Stimulated activated CD4-positive, alpha-beta T cell treated with anti-CD3 and anti-CD28 coated beads, TNF-alpha, amount 100 ng/mL, for 24 hours (primary cell): ENCODE measurements around the gene BCAS3.
A peak's percentile ranks its signal among the peaks of the same experiment; 100 is the strongest.

Experiments
- DNase-seq, 3 experiments: peaks; one replicate each; pipeline ENCODE4 v3.0.0-alpha.2; 2020; ENCODE audit warnings: low read depth in 3 of 3

The BCAS3 gene

GRCh38 chr17:61409301-61410112 is 731.9 kb downstream of the BCAS3 start:
- no peak for DNase-seq

- peak; percentile 42 to 65 (median 44) for DNase-seq
Measured at GRCh38 chr17:61410141-61411010, 732.7 kb downstream of the BCAS3 start.

DNA sequence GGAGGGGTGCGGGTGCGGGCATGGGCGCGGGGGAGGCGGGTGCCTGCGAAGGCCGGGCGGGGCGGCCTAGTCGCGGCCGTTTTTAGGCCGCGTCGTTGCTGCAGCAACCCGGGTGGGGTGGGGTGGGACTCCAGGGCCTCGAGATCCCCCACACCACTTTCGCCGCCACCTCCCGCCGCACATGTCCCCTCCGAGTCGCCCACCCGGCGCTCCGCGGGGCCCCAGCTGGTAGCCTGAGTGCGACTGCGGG is 733.3 kb downstream of the BCAS3 start:
- no peak for DNase-seq

DNA sequence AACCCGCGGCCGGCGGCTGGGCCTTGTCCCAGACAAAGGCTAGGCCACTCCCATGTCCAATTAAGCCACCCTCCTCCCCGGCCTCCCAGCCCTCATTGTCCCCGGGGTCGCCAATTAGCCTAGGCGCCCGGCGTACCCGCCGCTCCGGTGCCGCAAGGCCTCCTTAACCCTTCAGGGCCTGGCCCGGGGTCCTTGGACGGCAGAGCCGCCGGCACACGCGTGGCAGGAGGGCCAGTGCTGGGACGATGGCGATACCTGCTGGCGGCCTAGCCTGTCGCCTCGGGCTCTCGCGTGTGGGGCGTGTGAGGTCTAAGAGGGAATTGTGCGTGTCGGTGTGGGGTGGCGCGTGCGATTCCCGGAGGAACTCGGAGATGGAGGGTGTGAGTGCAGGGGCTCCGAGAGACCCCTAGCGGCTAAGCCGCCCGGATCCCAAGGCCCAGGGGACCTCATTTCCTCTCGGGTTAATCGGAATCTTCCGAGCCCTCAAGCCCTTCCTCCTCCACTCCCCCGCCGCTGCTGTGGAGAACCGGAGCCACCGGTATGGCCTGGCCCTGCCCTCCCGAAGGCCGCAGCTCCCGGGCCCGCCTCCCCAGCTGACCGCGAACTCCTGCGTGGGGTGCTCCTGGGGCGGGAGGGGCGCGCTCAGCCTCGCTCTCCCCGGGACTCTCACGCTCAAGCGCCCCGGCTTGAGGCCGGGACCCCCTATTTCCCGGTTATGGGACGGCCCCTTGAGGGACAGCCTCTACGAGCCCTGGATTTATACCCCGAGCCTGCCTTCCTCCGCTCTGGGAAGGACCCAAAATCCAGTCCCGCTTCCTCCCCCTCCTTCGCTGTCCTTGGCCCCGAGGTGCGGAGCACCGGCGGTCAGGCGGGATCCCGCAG is 733.9 kb downstream of the BCAS3 start:
- no peak for DNase-seq

GRCh38 chr17:61412143-61412859 is 734.6 kb downstream of the BCAS3 start:
- DNase-seq = peak; percentile 60 to 65 (median 60)

- no peak for DNase-seq
Measured at GRCh38 chr17:61412860-61413660, 735.4 kb downstream of the BCAS3 start.

DNA sequence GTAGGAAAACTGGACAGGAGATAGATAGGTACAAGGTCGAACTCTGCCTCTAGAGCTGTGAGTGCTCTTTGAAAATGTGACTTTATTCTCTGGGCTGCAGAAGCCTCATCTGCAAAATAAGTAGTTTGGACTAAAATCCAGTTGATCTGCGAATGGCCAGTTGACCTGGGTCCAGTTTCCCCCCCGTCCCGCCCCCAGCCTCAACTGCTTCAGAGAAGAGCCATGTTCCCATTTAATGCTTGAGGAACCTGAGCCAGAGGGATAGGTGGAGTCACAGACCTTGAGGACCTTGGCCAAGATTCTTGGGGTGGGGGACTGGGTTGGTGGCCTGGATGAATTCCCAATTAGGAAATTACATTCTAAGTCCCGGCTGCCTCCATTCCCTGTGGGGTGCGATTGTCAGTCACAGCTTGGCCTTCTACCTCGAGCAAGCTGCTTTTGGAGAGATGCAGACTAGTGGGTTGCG is 736.0 kb downstream of the BCAS3 start:
- DNase-seq = no peak

- DNase-seq = no peak
Measured at GRCh38 chr17:61414141-61414935, 736.7 kb downstream of the BCAS3 start.

- no peak for DNase-seq
Measured at GRCh38 chr17:61414936-61415251, 737.2 kb downstream of the BCAS3 start.

GRCh38 chr17:61415374-61416210 is 737.9 kb downstream of the BCAS3 start:
- no peak for DNase-seq

DNA sequence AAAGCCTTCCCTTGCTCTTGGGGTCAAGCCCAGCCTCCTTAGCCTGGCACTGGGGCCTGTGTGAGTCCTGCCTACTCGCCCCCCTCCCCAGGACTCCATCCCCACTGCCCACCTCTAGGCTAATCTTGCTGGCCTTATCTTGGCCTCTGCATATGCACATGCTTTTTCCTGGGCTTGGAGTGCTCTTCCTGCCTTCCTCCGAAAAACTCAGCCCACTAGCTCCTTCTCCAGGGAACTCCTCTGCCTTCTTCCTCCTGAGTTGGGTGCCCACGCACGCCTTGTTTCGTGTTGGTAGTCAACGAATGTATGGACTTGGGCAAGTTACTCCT is 738.5 kb downstream of the BCAS3 start:
- DNase-seq = no peak

DNA sequence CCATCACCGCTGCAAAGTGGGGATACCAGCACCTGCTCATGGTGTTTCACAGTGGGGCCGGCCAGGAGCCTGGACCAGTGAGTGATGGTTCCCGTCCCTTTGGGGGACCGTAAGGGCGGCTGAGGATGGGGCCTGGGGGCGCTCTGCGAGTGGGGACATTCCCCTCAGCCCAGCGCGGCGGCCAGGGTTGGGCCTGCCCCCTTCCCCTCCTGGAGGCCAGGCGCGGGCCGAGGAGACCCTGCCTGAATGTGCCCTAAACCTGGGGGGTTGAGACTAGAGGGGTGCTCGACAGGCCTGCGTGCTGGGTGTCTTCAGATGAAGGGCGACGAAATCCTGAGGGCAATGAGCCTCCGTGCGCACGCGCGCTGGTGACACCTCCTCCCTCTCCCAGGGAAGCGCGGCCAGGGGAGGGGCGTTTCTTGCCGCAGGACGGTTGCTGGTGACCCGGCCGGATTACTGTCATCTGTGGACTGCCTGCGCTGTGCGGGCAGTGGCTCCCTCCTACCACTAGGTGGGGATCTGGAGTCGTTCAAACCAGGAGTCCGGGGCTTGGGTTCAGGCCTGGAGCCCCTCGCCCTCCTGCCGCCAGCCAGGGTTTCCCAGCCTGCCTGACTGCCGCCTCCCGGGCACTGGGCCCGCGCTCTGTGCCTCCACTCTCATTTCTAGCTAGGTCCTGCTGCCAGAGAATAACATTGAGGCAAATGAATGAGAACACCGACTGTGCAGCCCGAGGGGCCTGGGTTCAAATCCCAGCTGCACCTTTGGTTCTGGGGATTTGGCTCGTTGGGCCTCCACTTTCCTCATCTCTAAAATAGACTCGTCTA is 739.1 kb downstream of the BCAS3 start:
- peak in 2 of 3 experiments; percentile 37 to 62 for DNase-seq

DNA sequence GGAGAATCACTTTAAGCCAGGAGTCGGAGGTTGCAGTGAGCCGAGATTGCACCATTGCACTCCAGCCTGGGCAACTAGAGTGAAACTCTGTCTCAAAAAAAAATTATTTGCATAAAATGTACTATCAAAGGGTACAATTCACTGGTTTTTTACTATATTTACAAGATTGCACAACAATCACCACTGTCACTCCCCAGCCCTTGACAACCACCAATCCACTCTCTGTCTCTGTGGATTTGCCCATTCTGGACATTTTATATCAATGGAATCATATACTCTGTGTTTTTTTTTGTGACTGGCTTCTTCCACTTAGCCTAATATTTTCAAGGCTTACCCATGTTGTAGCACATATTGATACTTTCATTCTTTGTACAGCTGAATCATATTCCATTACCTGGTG is 740.8 kb downstream of the BCAS3 start:
- no peak for DNase-seq

- DNase-seq = no peak
Measured at GRCh38 chr17:61419496-61420046, 741.9 kb downstream of the BCAS3 start.

DNA sequence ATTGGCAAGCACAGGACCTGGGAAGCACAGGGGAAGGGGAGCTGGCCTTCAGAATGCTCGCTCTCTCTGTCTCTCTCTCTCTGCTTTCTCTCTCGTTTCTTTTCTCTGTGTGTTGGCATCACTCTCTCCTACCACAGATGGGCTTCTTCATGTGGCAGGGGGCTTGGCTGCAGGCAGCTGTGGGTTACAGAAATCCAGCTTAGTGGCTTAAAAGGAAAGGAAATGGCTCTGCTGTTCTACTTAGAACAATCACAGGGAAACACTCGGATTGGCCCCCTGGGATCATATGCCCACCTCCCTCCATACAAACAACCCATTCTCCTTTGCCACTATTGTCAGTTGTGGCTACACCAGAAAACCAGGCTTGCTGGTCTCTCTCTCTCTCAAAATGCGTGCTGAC is 742.4 kb downstream of the BCAS3 start:
- no peak for DNase-seq

DNA sequence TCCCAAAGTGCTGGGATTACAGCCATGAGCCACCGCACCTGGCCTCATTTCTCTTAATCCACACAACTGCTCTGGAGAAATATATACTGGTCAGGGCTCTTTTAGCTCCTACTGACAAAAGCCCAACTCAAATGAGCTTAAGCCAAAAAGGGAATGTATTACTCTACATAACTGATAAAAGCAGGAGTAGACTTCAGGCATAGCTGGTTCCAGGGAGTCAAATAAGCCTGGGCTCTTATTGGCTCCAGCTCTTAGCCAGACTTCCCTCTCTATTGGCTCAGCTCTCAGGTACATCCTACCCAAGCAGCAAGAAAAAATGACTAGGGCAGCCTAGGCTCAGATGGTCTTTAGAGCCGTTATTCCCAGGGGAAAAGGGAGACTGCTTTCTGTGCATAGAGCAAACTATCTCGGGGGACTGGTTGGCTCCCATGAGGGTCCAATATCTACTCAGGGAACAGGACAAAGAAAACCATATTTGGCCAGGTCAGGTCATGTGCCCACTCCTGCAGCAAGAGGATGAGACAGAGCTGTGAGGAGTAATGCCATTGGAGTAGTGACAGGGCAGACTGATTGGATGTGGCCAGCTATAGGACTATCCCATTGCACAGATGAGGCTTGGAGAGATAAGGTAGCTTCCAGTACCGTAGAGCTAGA is 743.2 kb downstream of the BCAS3 start:
- DNase-seq = no peak

GRCh38 chr17:61421460-61421859 is 743.8 kb downstream of the BCAS3 start:
- no peak for DNase-seq
